Bronchial epithelial cell (primary cell): ENCODE results near the gene HOXD1. TPM values are rescaled to one million over a fixed set of nuclear protein-coding genes. Genes with fewer than 3 reads are reported as not detected.

ENCODE experiments used
- DNase-seq: peaks from one replicate; pipeline ENCODE4 v3.0.0-alpha.2; 2010; ENCODE audit warnings: low read depth
- FAIRE-seq: peaks from 2 replicates; lab custom pipeline; 2011; peaks lifted over from hg19 to GRCh38; lab: Jason Lieb, UNC
- H3K27me3 ChIP-seq: 2 replicates; pipeline ENCODE4 v1.5.1; 2011; ENCODE audit warnings: low read length; ENCODE audit not compliant: control insufficient read depth, insufficient read depth
- H3K36me3 ChIP-seq: 2 replicates; pipeline ENCODE4 v1.5.1; 2011; ENCODE audit warnings: low read length; ENCODE audit not compliant: control insufficient read depth, insufficient read depth
- H3K4me3 ChIP-seq: 2 replicates; pipeline ENCODE4 v1.5.1; 2011; ENCODE audit warnings: mild to moderate bottlenecking, low read depth, low read length, control low read depth
- CTCF ChIP-seq: IDR thresholded peaks from 2 replicates; pipeline ENCODE4 v1.5.1; 2011; ENCODE audit warnings: mild to moderate bottlenecking, moderate library complexity, low read length, control low read depth, inconsistent platforms; ENCODE audit not compliant: insufficient read depth, severe bottlenecking
- total RNA-seq: library from RNA; depleted of rRNA; stranded (reverse); fragments of >200 nt; gene quantifications from 2 replicates; pipeline ENCODE4 v1.2.1, GENCODE V29; 2014

The HOXD1 gene
- total RNA-seq, 1 donor from 2014 or later: not detected

- Histone ChIP-seq H3K36me3 (no peaks in the 10 kb centered on the region), H3K4me3 (no peak overlapping the region), H3K27me3 (peaks cover 60% of the 10 kb centered on the region)
- no peak for DNase-seq
- no peak for TF ChIP-seq CTCF
- FAIRE-seq: no peak
Measured at GRCh38 chr2:176169711-176170110, 18.8 kb upstream of the HOXD1 start.

- no peak for DNase-seq
- Histone ChIP-seq H3K4me3 (no peak overlapping the region), H3K27me3 (peaks cover 58% of the 10 kb centered on the region), H3K36me3 (no peaks in the 10 kb centered on the region)
- TF ChIP-seq CTCF: no peak
- FAIRE-seq: no peak
Measured at GRCh38 chr2:176170602-176171305, 17.7 kb upstream of the HOXD1 start.

- FAIRE-seq (no peak), DNase-seq (no peak)
- H3K27me3 ChIP-seq: peaks cover 56% of the 10 kb centered on the region
- no peak overlapping the region for H3K4me3 ChIP-seq
- TF ChIP-seq CTCF: no peak
- H3K36me3 ChIP-seq: no peaks in the 10 kb centered on the region
Measured at GRCh38 chr2:176171351-176172006, 17.0 kb upstream of the HOXD1 start.

- H3K36me3 ChIP-seq: no peaks in the 10 kb centered on the region
- no peak overlapping the region for H3K4me3 ChIP-seq
- H3K27me3 ChIP-seq: peaks cover 59% of the 10 kb centered on the region
- DNase-seq (no peak), FAIRE-seq (no peak)
- no peak for TF ChIP-seq CTCF
Measured at GRCh38 chr2:176172007-176172894, 16.2 kb upstream of the HOXD1 start.

GRCh38 chr2:176172895-176173566 lies 15.4 kb upstream of the HOXD1 start:
- DNase-seq: no peak
- Histone ChIP-seq H3K36me3 (no peaks in the 10 kb centered on the region), H3K27me3 (peaks cover 63% of the 10 kb centered on the region), H3K4me3 (no peak overlapping the region)
- TF ChIP-seq CTCF: no peak
- FAIRE-seq: no peak
